Uterus (tissue), 2 donors: ENCODE measurements around the gene IAH1.

Experiments
- POLR2A ChIP-seq, 2 donors: fragments of 450-650 bp; IDR thresholded peaks; one replicate each; pipeline ENCODE4 v1.6.1; 2016; ENCODE audit warnings: antibody characterized with exemption in 2 of 2, mild to moderate bottlenecking in 1 of 2, moderate library complexity in 1 of 2
- TF ChIP-seq, protein P1 (sequence below), 4 experiments: fragments of 200-600 bp in 2 of 4; fragments of 450-650 bp in 2 of 4; sonication (generic) in 2 of 4; IDR thresholded peaks; one replicate each; pipeline ENCODE4 v1.5.1; 2016 to 2019; ENCODE audit warnings: antibody characterized with exemption in 4 of 4, mild to moderate bottlenecking in 2 of 4, moderate library complexity in 1 of 4

DNA sequence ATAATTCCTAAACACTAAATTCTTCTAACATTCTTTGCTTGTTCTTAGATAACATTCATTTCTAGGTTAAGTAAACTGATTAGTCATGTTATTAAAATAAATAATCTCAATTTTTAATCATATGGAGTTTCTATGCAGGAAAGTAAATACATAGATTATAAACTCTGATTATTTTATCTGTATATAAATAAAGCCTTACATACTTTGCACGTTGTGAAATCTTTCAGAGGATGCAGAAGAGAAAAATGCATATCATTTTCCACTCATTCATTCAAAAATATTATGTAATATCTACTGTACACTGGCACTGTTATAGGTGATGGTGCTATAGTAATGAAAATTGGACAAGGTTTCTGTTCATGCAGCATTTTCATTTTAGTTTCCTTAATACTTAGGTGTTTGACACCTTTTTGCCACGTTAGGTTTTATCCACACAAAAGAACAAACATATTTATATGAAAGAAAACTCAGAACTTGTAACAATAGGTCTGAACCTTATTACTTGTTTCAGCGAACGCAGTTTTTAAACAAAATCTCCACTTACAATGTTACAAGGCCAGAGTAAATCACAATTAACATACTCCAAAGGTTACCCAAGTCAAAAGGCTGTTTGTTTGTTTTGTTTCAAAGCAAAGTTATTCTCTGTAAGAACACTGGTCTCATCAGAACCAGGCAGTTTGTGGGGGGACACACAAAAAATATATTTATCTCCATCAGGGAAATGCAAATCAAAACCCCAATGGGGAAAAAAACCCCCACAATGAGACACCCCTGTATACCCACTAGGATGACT, 53.8 kb downstream of the IAH1 start:
- TF ChIP-seq, protein P1, sequence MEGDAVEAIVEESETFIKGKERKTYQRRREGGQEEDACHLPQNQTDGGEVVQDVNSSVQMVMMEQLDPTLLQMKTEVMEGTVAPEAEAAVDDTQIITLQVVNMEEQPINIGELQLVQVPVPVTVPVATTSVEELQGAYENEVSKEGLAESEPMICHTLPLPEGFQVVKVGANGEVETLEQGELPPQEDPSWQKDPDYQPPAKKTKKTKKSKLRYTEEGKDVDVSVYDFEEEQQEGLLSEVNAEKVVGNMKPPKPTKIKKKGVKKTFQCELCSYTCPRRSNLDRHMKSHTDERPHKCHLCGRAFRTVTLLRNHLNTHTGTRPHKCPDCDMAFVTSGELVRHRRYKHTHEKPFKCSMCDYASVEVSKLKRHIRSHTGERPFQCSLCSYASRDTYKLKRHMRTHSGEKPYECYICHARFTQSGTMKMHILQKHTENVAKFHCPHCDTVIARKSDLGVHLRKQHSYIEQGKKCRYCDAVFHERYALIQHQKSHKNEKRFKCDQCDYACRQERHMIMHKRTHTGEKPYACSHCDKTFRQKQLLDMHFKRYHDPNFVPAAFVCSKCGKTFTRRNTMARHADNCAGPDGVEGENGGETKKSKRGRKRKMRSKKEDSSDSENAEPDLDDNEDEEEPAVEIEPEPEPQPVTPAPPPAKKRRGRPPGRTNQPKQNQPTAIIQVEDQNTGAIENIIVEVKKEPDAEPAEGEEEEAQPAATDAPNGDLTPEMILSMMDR (IDR thresholded peaks at IDR 0.05): no peak
- no peak for TF ChIP-seq POLR2A (IDR thresholded peaks at IDR 0.05)
